Fibroblast of villous mesenchyme (primary cell): ENCODE data around the gene PRKCB. TPM values are rescaled to one million over a fixed set of nuclear protein-coding genes. Genes with fewer than 3 reads are reported as not detected.

ENCODE experiments used
- DNase-seq: peaks from one replicate; pipeline ENCODE4 v3.0.0-alpha.2; 2010; ENCODE audit warnings: low read depth
- H3K4me3 ChIP-seq: 2 replicates; pipeline ENCODE4 v1.5.1; 2011; ENCODE audit warnings: low read depth, mild to moderate bottlenecking, low read length
- total RNA-seq: library from RNA; depleted of rRNA; stranded (reverse); fragments of >200 nt; gene quantifications from 2 replicates; pipeline ENCODE4 v1.2.3, GENCODE V29; 2012
- TF ChIP-seq, protein P1 (sequence below): IDR thresholded peaks from 2 replicates; pipeline ENCODE4 v1.5.1; 2012; ENCODE audit warnings: low read depth, mild to moderate bottlenecking, low read length; ENCODE audit not compliant: insufficient read depth

PRKCB gene
- under 0.01 TPM in 1 of 2 replicates, not detected in the other for total RNA-seq

- peak; percentile 23 for DNase-seq
- TF ChIP-seq, protein P1, sequence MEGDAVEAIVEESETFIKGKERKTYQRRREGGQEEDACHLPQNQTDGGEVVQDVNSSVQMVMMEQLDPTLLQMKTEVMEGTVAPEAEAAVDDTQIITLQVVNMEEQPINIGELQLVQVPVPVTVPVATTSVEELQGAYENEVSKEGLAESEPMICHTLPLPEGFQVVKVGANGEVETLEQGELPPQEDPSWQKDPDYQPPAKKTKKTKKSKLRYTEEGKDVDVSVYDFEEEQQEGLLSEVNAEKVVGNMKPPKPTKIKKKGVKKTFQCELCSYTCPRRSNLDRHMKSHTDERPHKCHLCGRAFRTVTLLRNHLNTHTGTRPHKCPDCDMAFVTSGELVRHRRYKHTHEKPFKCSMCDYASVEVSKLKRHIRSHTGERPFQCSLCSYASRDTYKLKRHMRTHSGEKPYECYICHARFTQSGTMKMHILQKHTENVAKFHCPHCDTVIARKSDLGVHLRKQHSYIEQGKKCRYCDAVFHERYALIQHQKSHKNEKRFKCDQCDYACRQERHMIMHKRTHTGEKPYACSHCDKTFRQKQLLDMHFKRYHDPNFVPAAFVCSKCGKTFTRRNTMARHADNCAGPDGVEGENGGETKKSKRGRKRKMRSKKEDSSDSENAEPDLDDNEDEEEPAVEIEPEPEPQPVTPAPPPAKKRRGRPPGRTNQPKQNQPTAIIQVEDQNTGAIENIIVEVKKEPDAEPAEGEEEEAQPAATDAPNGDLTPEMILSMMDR: no peak
- H3K4me3 ChIP-seq: no peak within 1 kb of the TSS
Observed at GRCh38 chr16:23835390-23836077, at the start of gene PRKCB. TSS of gene PRKCB (plus strand) at chr16:23835983.

GRCh38 chr16:23786964-23787561 lies 48.7 kb upstream of the PRKCB start:
- no peak for DNase-seq

GRCh38 chr16:23788685-23789084 lies 47.1 kb upstream of the PRKCB start:
- H3K4me3 ChIP-seq: no peak overlapping the region
- TF ChIP-seq, protein P1: no peak
- DNase-seq: no peak

More at GRCh38 chr16:23786964-23787561, 48.7 kb upstream of the PRKCB start:
- no peak overlapping the region for H3K4me3 ChIP-seq
- TF ChIP-seq, protein P1: no peak

- no peak overlapping the region for H3K4me3 ChIP-seq
- DNase-seq: no peak
- TF ChIP-seq, protein P1: no peak
Observed at GRCh38 chr16:23795378-23795777, 40.4 kb upstream of the PRKCB start.

- TF ChIP-seq, protein P1: no peak
- no peak overlapping the region for H3K4me3 ChIP-seq
- DNase-seq: no peak
Observed at GRCh38 chr16:23796941-23797340, 38.8 kb upstream of the PRKCB start.

DNA sequence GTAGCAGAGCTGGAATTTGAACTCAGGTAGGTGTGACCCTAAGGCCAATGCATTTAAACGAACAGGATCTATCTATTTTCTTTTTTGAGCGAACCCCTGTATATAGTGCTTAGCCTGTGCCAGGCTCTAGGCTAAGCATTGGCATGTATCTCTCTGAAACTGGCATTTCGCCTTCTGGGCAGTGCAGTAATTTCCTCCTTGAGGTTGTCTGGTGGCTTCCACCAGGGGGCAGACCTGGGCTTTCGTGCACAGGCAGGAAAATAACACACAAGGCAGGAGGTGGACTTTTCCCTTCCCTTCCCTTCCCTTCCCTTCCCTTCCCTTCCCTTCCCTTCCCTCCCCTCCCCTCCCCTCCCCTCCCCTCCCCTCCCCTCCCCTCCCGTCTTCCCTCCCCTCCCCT lies 34.4 kb upstream of the PRKCB start:
- peak; percentile 58 for DNase-seq
- H3K4me3 ChIP-seq: no peak overlapping the region
- TF ChIP-seq, protein P1: peak; percentile 77
